Suppressor macrophage treated with lipopolysaccharide for 1 hour (primary cell): ENCODE measurements around the gene MOB3B.
A peak's percentile ranks its signal among the peaks of the same experiment; 100 is the strongest.

Experiments
- DNase-seq, 3 donors: peaks; one replicate each; pipeline ENCODE4 v3.0.0-alpha.2; 2020 to 2022

The MOB3B gene

GRCh38 chr9:27356446-27356845 lies 173.2 kb downstream of the MOB3B start:
- peak; percentile 46 to 69 (median 55) for DNase-seq

DNA sequence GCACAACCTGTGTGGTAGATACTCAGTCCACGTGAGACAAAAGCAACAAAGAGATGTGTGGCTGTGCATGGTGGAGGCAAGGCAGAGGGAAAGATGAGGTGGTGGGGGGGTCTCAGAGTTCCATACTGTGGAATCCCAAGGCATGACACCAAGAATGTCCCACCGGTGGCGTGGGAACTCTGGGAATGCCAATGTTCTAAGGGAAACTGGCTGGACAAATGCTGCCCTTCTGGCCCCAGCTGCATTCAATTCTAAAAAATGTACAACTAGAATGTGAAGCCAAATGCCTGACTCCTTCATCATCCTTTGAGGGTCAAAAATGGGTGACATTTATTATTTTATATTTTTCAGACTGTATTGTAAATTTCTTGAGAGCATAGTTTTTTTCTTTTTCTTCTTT lies 174.4 kb downstream of the MOB3B start:
- no peak for DNase-seq

DNA sequence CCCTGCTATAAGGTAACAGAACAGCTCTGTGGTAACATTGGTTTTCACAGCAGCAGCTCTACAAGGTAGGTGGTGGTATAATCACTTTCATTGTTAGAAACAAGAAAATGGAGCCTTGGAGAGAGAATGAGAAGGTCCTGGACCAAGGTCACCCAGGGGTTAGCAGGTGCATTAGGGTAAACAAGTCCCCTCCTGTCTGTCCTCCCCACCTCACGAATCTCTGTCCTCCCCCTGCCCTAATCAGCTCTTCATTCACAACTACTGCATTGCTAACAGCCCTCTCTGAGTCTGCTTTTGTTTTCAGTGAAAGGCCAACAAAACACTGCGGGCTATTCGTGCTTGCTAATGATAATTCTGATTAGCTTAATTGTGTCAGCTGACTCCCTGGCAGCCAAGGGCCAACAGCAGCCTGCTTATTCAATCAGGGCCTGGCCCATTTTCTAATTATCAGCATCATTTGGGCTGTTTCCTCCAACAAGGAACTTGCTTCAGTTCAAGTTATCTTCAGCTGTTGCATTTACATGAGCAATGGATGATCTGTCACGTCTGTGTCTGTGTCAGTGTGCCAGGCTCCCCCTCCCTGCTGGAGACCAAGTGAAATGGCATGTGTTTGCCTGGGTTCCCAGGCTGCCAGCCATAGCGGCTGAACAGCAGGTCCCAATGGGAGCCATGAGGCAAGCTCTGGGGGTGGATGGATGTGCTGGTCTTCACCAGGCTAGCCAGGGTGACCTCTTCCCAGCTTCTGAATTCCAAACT lies 176.0 kb downstream of the MOB3B start:
- DNase-seq, result peak in 1 of 3 donors; percentile 35

GRCh38 chr9:27353166-27353473 lies 176.5 kb downstream of the MOB3B start:
- DNase-seq, result no peak

GRCh38 chr9:27352457-27353165 lies 177.0 kb downstream of the MOB3B start:
- peak; percentile 72 to 84 (median 75) for DNase-seq

- DNase-seq, result peak in 1 of 3 donors; percentile 37
These were observed 178.2 kb downstream of the MOB3B start for GRCh38 chr9:27351438-27351837.

DNA sequence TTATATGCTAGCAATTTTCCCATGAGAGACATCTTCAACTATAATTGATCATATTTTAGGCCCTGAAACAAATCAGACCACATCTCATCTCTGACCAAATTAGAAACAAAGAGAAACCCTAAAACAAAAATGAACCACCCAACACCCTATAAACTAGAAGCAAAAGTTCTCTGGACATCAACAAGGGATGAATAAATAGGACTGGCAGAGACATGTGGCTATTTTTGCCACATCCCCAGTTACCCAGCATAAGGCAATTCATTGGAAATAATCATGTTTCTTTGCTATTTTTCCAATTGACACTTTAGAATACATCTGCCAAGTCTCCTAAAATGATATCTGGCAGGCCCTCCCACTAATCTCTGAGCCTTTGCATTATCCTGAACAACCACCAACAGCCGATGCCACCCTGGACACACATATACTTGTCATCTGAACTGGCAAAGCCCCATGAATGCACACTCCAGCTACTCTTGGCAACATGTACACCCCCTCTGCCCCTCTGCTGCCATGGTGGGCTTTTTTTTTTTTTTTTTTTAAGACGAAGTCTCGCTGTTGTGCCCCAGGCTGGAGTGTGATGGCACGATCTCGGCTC lies 179.1 kb downstream of the MOB3B start:
- no peak for DNase-seq

DNA sequence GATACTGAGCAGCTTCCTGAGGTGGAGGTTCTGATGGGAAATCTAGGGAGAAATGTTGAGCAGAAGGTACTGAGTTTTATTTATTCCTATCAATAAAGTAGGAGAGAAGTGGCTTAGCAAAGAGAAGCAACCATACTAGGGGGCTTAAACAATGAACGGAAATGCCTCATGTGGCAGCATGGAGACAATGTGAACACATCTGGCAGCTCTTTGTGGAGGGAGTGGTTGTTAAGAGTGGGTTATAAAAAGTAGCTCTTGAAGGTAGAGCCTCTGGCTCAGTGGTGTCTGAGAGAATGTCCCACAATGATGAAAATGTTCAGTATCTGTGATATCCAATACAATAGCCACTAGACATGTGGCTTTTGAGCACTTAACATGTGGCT lies 179.9 kb downstream of the MOB3B start:
- DNase-seq, result no peak

GRCh38 chr9:27348785-27349697 lies 180.6 kb downstream of the MOB3B start:
- DNase-seq, result no peak

GRCh38 chr9:27347889-27348288 lies 181.7 kb downstream of the MOB3B start:
- DNase-seq, result peak; percentile 43 to 82 (median 53)

GRCh38 chr9:27344776-27345175 lies 184.8 kb downstream of the MOB3B start:
- DNase-seq, result no peak

DNA sequence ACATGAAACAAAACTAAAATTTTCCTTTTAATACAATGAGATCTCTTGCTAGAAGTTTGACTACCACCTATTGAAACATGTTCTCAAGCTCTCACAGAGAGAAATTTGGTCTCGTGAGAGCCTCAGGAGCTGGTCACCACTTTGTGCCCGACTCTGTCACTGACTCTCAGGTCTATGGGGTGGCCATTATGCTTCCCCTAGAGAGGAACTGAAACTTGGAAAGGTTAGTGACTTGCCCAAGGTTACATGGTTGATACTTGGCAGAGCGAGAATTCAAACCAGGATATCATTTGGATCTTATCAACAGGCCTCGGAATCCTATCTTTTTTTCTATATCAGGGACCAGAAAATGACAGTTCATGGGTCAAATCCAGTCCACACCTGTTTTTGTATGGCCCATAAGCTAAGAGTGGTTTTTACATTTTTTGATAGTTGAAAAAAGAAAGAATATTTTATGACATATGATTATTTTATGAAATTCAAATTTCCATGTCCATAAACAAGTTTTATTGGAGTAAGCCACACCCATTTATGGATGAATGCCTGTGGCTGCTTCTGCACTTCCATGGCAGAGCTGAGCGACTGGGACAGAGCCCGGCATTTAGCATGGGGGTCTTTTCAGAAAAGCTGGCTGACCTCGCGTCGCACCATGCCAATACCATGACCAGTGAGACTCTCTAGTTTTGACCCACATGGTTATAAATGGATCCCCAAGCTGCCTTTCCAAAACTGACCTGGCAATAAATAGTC lies 187.9 kb downstream of the MOB3B start:
- DNase-seq, result peak; percentile 45 to 57 (median 53)

GRCh38 chr9:27340961-27341511 lies 188.6 kb downstream of the MOB3B start:
- DNase-seq, result peak; percentile 35 to 61 (median 49)

DNA sequence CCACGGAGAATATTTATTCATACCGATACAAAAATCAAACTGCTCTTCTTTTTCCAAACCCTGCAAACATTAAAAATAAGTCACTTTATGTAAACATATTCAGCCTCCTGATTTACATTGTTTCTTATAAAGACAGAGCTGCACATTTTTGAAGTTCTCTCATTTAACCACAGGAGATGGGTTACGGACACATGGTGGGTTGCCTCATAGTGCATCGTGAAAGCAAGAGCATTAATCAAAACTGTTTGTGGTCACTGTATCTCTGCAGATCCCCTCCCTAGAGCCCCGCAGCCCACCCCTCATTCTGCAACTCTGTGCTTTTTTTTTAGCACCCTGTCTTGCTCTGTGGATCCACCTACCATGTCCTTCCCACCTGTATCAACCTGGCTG lies 189.3 kb downstream of the MOB3B start:
- DNase-seq, result no peak

GRCh38 chr9:27339661-27340284 lies 189.8 kb downstream of the MOB3B start:
- peak in 2 of 3 donors; percentile 20 to 60 for DNase-seq

DNA sequence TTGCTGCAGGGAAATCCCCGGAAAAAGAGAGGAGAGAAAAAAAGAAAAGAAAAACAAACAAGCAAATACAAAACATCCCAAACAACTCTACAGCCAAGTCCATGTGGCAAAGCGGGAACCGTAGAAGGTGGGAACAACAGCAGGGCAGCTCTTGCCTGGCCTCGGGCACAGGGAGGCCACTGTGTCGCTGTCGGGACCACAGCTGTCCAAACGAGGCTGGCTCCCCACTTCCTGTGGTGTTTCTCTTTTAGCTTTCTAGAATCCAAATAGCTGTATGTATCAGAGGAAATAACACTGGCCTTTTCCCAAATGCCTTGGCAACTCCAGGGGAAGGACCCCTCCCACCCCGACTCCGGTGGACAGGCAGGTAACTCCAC lies 191.1 kb downstream of the MOB3B start:
- DNase-seq, result no peak

GRCh38 chr9:27337833-27338526 lies 191.6 kb downstream of the MOB3B start:
- peak; percentile 82 to 94 (median 88) for DNase-seq

DNA sequence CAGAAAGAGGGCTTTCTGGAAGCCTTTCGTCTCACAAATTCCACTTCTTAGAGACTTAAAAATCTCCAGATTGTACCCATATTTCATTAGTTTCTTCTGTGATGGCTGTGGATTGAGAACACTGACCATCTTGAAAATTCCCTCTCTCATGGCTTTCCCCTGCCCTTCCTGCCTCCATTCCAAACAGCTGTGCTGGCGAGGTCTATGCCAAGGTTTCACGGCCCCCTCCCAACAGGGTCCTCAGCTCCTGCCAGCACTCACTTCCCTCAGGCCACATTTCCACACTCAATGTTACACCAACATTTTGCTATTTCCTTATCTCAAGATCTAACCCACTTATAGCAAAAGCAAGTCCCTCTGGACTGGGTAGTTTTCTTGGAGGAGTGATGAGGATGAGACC lies 192.4 kb downstream of the MOB3B start:
- no peak for DNase-seq

DNA sequence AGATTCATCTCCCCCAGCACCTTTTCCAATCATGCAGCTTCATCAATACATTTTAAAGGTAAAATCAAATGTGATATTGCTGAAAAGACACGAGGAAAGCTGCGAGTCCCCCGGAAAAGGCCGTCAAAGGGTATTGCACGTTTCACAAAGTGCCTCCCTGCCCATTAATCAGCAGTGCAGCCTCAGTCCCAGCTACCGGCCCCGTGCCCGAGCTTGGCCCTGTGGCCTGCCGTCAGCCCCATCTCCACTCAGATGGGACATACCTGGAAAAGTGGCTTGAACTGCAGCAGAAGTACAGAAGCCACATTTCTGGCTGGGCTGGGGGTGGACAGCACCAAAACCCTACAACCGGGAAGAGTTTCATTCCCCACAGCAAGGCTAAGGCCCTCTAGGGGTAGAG lies 192.8 kb downstream of the MOB3B start:
- no peak for DNase-seq

DNA sequence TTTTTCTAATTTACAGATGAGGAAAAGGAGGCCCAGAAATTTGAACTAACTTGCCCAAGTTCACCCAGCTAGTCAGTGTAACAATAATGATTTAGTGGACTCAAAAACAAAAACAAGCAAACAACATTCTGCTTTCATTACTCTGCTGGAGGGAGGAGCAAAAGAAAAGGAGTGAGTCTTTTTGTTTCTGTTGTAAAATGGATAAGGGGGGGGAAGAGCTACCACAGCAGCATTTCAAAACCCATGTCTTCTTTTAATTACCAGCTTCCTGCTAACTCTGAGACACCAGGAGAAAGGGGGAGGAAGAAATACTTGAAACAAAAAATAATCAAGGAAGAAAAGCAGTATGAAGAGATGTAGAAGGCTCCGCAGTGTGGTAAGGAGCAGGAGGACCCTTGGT lies 193.5 kb downstream of the MOB3B start:
- peak in 1 of 3 donors; percentile 24 for DNase-seq

- DNase-seq, result peak; percentile 84 to 96 (median 92)
These were observed 194.5 kb downstream of the MOB3B start for GRCh38 chr9:27335075-27335474.
